HEK293 (cell line): ENCODE measurements around the gene CELSR1.
A peak's percentile ranks its signal among the peaks of the same experiment; 100 is the strongest.

ENCODE experiments used
- CTCF ChIA-PET: fragments of 350-600 bp; formaldehyde crosslinking; extraction: SDS; loops from one replicate; lab custom pipeline; 2021; ENCODE audit warnings: antibody characterized with exemption; lab: Yijun Ruan, JAX
- POLR2A ChIA-PET: fragments of 300-600 bp; formaldehyde crosslinking; extraction: SDS; loops from one replicate; lab custom pipeline; 2020; ENCODE audit warnings: antibody characterized with exemption, inconsistent platforms; lab: Yijun Ruan, JAX
- H3K27ac ChIP-seq: fragments of 200-500 bp; sonication (Bioruptor generic); 2 replicates; pipeline ENCODE4 v1.5.1; 2014; ENCODE audit warnings: low read depth, low read length, control low read depth, inconsistent platforms; ENCODE audit errors: extremely low read depth
- H3K36me3 ChIP-seq, 2 experiments: fragments of 200-500 bp in 1 of 2; sonication (Bioruptor generic) in 1 of 2; 1 replicate in 1 of 2; 2 replicates in 1 of 2; pipeline ENCODE4 v1.5.1; 2014 to 2017; ENCODE audit warnings: inconsistent platforms in 2 of 2, low read length in 2 of 2; ENCODE audit not compliant: control insufficient read depth in 2 of 2, insufficient read depth in 1 of 2
- H3K4me1 ChIP-seq: fragments of 200-500 bp; sonication (Bioruptor generic); 2 replicates; pipeline ENCODE4 v1.5.1; 2014; ENCODE audit warnings: mild to moderate bottlenecking, low read length, inconsistent platforms; ENCODE audit not compliant: control insufficient read depth, insufficient read depth
- H3K4me3 ChIP-seq: 2 replicates; pipeline ENCODE4 v1.5.1; 2011; ENCODE audit warnings: low read depth, mild to moderate bottlenecking, control low read depth, low read length, moderate library complexity
- H3K9me3 ChIP-seq: fragments of 200-500 bp; sonication (Bioruptor generic); 2 replicates; pipeline ENCODE4 v1.5.1; 2014; ENCODE audit warnings: low read depth, low read length, inconsistent platforms; ENCODE audit not compliant: control insufficient read depth, insufficient read depth
- GLI4 ChIP-seq: fragments of 450-650 bp; formaldehyde crosslinking; IDR thresholded peaks from 2 replicates; pipeline ENCODE4 v1.5.1; 2016; ENCODE audit warnings: missing biosample characterization, missing genetic modification characterization
- KLF8 ChIP-seq: fragments of 450-650 bp; formaldehyde crosslinking; IDR thresholded peaks from 2 replicates; pipeline ENCODE4 v1.5.1; 2016; ENCODE audit warnings: missing biosample characterization, missing genetic modification characterization
- SCRT1 ChIP-seq: fragments of 450-650 bp; formaldehyde crosslinking; IDR thresholded peaks from 2 replicates; pipeline ENCODE4 v1.5.1; 2016; ENCODE audit warnings: missing biosample characterization, missing genetic modification characterization, borderline replicate concordance
- SCRT2 ChIP-seq: fragments of 450-650 bp; formaldehyde crosslinking; IDR thresholded peaks from 2 replicates; pipeline ENCODE4 v1.5.1; 2016; ENCODE audit warnings: missing biosample characterization, missing genetic modification characterization
- ZBTB8A ChIP-seq: fragments of 450-650 bp; formaldehyde crosslinking; IDR thresholded peaks from 2 replicates; pipeline ENCODE4 v1.5.1; 2016; ENCODE audit warnings: missing biosample characterization, missing genetic modification characterization
- ZNF404 ChIP-seq: fragments of 450-650 bp; formaldehyde crosslinking; IDR thresholded peaks from 2 replicates; pipeline ENCODE4 v1.5.1; 2017; ENCODE audit warnings: missing biosample characterization, missing genetic modification characterization
- ZNF426 ChIP-seq: fragments of 450-650 bp; formaldehyde crosslinking; IDR thresholded peaks from 2 replicates; pipeline ENCODE4 v1.5.1; 2017; ENCODE audit warnings: missing biosample characterization, missing genetic modification characterization, mild to moderate bottlenecking, inconsistent platforms, moderate library complexity
- ZNF433 ChIP-seq: fragments of 450-650 bp; formaldehyde crosslinking; IDR thresholded peaks from 2 replicates; pipeline ENCODE4 v1.5.1; 2016; ENCODE audit warnings: missing biosample characterization, missing genetic modification characterization, low read depth
- ZNF624 ChIP-seq: fragments of 450-650 bp; formaldehyde crosslinking; IDR thresholded peaks from 2 replicates; pipeline ENCODE4 v1.5.1; 2017; ENCODE audit warnings: missing biosample characterization, missing genetic modification characterization
- ZNF660 ChIP-seq: fragments of 450-650 bp; IDR thresholded peaks from 2 replicates; pipeline ENCODE4 v1.5.1; 2018; ENCODE audit warnings: missing biosample characterization, mild to moderate bottlenecking, missing genetic modification characterization
- ZNF837 ChIP-seq: fragments of 450-650 bp; formaldehyde crosslinking; IDR thresholded peaks from 2 replicates; pipeline ENCODE4 v1.5.1; 2016; ENCODE audit warnings: missing biosample characterization, missing genetic modification characterization
- ZSCAN30 ChIP-seq: fragments of 450-650 bp; IDR thresholded peaks from 2 replicates; pipeline ENCODE4 v1.5.1; 2018; ENCODE audit warnings: missing biosample characterization, mild to moderate bottlenecking, missing genetic modification characterization, moderate library complexity
- TF ChIP-seq, protein P1 (sequence below): fragments of 450-650 bp; formaldehyde crosslinking; optimal IDR thresholded peaks from 2 replicates; pipeline ENCODE3; 2016; ENCODE audit warnings: missing biosample characterization, mild to moderate bottlenecking, missing genetic modification characterization
- TF ChIP-seq, protein P2 (sequence below): fragments of 450-650 bp; formaldehyde crosslinking; IDR thresholded peaks from 2 replicates; pipeline ENCODE4 v1.5.1; 2016; ENCODE audit warnings: missing biosample characterization, missing genetic modification characterization
- TF ChIP-seq, protein P3 (sequence below): fragments of 450-650 bp; formaldehyde crosslinking; IDR thresholded peaks from 2 replicates; pipeline ENCODE4 v1.5.1; 2016; ENCODE audit warnings: missing biosample characterization, missing genetic modification characterization
- TF ChIP-seq, protein P4 (sequence below): fragments of 450-650 bp; formaldehyde crosslinking; IDR thresholded peaks from 2 replicates; pipeline ENCODE4 v1.5.1; 2016; ENCODE audit warnings: missing biosample characterization, missing genetic modification characterization
- TF ChIP-seq, protein P5 (sequence below): fragments of 450-650 bp; formaldehyde crosslinking; IDR thresholded peaks from 2 replicates; pipeline ENCODE4 v1.5.1; 2016; ENCODE audit warnings: missing biosample characterization, missing genetic modification characterization

Gene CELSR1

DNA sequence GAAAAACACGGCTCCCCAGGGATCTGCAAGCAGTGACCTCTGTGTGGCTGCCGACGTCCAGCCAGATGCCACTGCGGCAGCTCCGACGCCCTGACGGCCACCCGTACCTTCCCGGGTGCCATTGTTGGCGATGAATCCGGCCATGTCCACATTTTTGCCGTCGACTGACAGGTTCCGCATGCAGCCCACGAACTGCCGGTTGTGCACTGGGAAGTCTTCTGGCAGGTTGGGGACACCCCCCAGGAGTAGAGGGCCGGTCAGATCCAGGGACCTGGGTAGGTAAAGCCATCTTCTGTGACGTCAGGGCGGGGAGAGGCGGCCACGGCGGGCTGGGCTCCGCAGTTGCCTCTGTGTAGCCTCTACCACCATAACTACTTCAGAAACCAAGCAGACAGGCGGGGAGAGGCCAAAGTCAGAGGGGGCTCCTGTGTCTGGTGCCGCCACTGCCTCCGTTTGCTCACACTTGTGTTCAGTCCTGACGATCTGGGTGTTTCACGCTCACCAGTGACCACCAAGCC is 127.1 kb downstream of the CELSR1 start:
- no peaks in the 10 kb centered on the region for H3K4me1 ChIP-seq
- H3K27ac ChIP-seq = no peak overlapping the region
- CTCF ChIA-PET = no interaction called here
- TF ChIP-seq KLF8 (tag by site-specific recombination) (no peak), ZNF624 (tag by site-specific recombination) (no peak), GLI4 (tag by site-specific recombination) (no peak), ZBTB8A (tag by site-specific recombination) (no peak), ZNF433 (tag by site-specific recombination) (no peak), SCRT2 (tag by site-specific recombination) (no peak), ZNF660 (no peak), ZNF837 (no peak)
- TF ChIP-seq, protein P1, sequence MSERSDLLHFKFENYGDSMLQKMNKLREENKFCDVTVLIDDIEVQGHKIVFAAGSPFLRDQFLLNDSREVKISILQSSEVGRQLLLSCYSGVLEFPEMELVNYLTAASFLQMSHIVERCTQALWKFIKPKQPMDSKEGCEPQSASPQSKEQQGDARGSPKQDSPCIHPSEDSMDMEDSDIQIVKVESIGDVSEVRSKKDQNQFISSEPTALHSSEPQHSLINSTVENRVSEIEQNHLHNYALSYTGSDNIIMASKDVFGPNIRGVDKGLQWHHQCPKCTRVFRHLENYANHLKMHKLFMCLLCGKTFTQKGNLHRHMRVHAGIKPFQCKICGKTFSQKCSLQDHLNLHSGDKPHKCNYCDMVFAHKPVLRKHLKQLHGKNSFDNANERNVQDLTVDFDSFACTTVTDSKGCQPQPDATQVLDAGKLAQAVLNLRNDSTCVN (tag by site-specific recombination) = no peak
- TF ChIP-seq, protein P2, sequence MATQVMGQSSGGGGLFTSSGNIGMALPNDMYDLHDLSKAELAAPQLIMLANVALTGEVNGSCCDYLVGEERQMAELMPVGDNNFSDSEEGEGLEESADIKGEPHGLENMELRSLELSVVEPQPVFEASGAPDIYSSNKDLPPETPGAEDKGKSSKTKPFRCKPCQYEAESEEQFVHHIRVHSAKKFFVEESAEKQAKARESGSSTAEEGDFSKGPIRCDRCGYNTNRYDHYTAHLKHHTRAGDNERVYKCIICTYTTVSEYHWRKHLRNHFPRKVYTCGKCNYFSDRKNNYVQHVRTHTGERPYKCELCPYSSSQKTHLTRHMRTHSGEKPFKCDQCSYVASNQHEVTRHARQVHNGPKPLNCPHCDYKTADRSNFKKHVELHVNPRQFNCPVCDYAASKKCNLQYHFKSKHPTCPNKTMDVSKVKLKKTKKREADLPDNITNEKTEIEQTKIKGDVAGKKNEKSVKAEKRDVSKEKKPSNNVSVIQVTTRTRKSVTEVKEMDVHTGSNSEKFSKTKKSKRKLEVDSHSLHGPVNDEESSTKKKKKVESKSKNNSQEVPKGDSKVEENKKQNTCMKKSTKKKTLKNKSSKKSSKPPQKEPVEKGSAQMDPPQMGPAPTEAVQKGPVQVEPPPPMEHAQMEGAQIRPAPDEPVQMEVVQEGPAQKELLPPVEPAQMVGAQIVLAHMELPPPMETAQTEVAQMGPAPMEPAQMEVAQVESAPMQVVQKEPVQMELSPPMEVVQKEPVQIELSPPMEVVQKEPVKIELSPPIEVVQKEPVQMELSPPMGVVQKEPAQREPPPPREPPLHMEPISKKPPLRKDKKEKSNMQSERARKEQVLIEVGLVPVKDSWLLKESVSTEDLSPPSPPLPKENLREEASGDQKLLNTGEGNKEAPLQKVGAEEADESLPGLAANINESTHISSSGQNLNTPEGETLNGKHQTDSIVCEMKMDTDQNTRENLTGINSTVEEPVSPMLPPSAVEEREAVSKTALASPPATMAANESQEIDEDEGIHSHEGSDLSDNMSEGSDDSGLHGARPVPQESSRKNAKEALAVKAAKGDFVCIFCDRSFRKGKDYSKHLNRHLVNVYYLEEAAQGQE (tag by site-specific recombination) = no peak
- TF ChIP-seq, protein P3, sequence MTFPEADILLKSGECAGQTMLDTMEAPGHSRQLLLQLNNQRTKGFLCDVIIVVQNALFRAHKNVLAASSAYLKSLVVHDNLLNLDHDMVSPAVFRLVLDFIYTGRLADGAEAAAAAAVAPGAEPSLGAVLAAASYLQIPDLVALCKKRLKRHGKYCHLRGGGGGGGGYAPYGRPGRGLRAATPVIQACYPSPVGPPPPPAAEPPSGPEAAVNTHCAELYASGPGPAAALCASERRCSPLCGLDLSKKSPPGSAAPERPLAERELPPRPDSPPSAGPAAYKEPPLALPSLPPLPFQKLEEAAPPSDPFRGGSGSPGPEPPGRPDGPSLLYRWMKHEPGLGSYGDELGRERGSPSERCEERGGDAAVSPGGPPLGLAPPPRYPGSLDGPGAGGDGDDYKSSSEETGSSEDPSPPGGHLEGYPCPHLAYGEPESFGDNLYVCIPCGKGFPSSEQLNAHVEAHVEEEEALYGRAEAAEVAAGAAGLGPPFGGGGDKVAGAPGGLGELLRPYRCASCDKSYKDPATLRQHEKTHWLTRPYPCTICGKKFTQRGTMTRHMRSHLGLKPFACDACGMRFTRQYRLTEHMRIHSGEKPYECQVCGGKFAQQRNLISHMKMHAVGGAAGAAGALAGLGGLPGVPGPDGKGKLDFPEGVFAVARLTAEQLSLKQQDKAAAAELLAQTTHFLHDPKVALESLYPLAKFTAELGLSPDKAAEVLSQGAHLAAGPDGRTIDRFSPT (tag by site-specific recombination) = no peak
- TF ChIP-seq, protein P4, sequence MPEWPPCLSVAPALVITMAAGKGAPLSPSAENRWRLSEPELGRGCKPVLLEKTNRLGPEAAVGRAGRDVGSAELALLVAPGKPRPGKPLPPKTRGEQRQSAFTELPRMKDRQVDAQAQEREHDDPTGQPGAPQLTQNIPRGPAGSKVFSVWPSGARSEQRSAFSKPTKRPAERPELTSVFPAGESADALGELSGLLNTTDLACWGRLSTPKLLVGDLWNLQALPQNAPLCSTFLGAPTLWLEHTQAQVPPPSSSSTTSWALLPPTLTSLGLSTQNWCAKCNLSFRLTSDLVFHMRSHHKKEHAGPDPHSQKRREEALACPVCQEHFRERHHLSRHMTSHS (tag by site-specific recombination) = no peak
- TF ChIP-seq, protein P5, sequence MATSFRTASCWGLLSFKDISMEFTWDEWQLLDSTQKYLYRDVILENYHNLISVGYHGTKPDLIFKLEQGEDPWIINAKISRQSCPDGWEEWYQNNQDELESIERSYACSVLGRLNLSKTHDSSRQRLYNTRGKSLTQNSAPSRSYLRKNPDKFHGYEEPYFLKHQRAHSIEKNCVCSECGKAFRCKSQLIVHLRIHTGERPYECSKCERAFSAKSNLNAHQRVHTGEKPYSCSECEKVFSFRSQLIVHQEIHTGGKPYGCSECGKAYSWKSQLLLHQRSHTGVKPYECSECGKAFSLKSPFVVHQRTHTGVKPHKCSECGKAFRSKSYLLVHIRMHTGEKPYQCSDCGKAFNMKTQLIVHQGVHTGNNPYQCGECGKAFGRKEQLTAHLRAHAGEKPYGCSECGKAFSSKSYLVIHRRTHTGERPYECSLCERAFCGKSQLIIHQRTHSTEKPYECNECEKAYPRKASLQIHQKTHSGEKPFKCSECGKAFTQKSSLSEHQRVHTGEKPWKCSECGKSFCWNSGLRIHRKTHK (tag by site-specific recombination) = no peak
- H3K9me3 ChIP-seq = no peaks in the 10 kb centered on the region
- H3K36me3 ChIP-seq = peaks cover 0 to 15% of the 10 kb centered on the region in 2 experiments; a peak in 1 of 3 replicates
- no peak overlapping the region for H3K4me3 ChIP-seq
- POLR2A ChIA-PET = no interaction called here

DNA sequence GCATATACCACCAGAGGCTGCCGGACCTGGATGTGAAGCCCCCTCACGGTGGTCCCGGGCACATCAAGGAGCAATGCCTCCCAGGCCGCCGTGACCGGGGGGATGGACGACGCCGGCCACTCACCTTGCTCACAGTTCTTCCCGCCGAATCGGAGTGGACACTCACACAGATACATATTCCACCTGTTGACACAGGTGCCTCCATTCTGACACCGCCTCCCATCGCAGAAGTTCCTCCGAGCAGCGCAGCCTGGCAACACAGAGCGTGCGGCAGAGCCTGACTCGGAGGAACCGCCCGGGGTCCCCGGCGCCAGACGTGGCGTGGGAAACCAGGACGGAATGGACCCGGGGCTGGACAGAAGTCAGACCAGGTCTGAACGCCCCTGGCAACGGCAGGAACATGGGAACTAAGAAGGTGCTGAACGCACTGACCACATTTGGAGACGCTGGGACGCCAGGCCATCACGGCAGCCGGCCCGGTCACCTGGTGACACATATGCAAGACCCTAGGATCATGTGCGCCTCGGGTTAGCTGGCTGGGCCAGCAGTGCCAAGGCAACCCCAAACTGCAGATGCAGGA is 127.7 kb downstream of the CELSR1 start:
- no peak overlapping the region for H3K27ac ChIP-seq
- ChIA-PET CTCF (no interaction called here), POLR2A (no interaction called here)
- no peaks in the 10 kb centered on the region for H3K9me3 ChIP-seq
- peaks cover 0 to 15% of the 10 kb centered on the region in 2 experiments; a peak in 1 of 3 replicates for H3K36me3 ChIP-seq
- H3K4me1 ChIP-seq = no peaks in the 10 kb centered on the region
- TF ChIP-seq ZNF404 (tag by site-specific recombination) (no peak), SCRT2 (tag by site-specific recombination) (peak; percentile 85), ZSCAN30 (tag by site-specific recombination) (no peak), SCRT1 (0 out of 2 replicates have a peak, but pooled peaks have one; percentile 11), ZNF426 (tag by site-specific recombination) (no peak)
- no peak overlapping the region for H3K4me3 ChIP-seq
